HG03354 (cell line): ENCODE measurements around the gene CAVIN1.
"Not testable (repeated sequence)": the region's sequence is repeated elsewhere in the genome, so short reads cannot be mapped to it uniquely, and the experiment has no call there.

Experiments
- ATAC-seq: cut with Tn5 transposase; IDR thresholded peaks from one replicate; pipeline ENCODE4 v1.9.1; 2021; ENCODE audit warnings: mild to moderate bottlenecking; ENCODE audit not compliant: unreplicated experiment, poor library complexity, severe bottlenecking

The CAVIN1 gene

DNA sequence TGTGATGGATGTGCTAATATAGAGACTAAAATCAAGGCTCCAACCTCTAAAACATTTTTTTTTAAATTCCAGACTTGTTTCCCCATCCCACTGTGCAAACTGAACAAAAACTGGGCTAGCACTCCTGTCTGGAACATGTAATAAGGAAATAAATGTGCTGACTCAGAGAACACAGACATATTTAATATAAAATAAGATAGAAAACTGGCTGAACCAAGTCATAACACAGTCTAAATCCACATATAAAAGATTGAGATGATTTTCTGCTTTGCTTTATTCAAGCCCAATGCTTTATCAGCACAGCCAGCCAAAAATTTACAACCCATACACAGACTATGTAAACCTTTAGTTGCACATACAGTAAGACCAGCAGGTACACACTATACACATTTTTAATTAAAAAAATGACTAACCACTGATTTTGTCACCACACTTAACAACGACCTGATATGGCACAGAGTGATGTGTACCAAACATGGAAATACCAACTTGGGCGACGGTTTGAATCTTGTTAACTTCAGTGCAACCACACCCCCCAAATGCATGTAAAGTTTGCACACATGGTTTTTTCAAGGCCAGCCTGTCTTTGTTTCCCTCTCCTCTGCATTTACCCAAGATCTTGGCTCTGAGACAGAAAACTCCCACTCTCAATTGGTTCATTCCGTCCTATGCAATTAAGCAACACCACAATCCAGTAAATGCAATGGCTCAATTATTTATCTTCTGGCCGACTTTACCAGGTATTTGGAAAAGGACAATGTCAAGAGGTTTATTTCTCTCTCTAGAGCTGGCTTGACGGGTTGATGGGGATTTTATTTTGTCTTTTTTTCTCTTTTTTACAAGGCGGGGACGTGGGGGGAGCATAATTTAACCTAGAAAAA, 36.0 kb downstream of the CAVIN1 start:
- ATAC-seq, result no peak

DNA sequence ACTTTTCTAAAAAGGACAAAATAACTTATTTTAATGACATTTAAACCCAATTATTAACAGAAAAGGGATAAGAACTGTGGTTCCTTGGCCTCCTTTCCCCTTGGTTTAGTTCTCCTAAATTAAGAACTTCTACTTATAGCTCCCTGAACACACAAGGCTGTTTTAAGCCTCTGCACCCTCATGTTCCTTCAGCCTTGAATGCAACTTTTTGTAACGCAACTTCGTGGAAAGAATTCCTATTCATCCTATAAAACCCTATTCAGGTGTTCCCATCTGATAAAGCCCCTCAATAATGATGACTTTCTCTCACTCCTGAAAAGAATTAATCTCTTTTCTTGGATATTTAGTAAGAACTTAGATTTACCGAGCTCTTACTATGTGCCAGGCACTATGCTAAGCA, 41.2 kb downstream of the CAVIN1 start:
- ATAC-seq, result no peak

DNA sequence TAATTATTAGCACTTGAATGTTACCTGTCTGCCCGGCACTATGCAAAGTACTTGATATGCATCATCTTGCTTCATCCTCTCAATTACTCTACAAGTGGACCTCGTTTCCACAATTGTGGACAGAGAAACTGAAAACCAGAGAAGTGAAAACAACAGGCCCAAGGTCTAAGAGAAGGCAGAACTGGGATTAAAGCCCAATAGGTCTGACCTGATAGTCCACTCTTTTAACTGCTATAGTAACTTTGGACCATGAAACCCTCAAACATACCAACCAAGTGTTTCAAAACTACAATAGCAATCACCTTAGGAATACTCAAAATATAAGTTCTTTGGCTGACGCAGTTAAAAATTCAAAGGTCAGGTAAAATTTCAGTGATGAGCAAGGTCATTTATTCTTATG, 42.1 kb downstream of the CAVIN1 start:
- no peak for ATAC-seq

DNA sequence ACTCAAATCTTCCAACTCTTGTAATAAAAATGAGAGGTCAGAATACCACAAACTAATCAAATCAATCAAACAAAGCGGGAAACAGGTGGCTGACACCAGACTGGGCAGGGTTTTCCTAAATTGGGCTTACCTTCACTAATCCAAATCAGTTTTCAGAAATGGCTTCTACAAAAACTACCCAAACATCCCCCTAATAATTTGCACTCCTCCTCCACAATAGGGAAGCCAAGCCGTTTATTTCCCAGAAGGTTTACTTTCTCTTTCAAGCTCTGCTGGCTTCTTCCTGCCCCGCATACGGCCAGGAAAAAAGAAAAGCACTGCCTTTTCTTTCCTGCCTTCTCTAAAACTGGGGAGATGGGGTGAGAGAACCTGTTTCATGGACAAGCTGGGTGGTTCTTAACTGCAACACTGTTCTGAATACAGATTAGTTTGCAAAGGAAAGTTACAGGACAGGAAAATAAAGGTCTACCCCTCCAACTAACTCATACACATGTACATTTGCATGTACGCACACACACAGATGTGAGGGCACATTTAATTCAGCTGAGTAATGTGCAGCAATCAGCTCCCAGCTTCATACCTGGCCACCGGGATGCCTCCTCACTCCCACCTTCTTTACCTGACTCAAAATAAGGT, 44.0 kb downstream of the CAVIN1 start:
- peak; percentile 43 for ATAC-seq

DNA sequence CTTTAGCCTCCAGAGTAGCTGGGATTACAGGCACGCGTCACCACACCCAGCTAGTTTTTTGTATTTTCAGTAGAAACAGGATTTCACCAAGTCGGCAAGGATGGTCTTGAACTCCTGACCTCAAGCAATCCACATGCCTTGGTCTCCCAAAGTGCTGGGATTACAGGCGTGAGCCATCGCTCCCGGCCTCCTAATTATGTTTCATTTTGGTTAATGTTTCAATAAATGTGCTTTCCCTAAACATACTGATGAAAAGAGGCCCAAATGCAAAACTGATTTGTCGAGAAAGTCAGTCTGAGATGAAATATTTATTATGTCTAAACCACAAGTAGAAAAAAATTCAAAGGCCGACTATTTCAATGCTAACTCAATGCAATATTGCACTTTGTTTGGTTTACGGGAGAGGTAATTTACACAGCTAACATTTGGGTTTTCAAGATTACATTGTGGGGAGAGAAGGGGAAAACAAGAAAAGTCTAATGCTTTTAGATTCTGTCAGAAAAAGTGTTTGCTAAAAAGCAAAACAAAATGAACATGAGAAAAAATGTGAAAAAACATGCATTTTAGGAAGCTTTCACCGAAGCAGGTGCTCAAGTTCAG, 44.6 kb downstream of the CAVIN1 start:
- ATAC-seq, result no peak

DNA sequence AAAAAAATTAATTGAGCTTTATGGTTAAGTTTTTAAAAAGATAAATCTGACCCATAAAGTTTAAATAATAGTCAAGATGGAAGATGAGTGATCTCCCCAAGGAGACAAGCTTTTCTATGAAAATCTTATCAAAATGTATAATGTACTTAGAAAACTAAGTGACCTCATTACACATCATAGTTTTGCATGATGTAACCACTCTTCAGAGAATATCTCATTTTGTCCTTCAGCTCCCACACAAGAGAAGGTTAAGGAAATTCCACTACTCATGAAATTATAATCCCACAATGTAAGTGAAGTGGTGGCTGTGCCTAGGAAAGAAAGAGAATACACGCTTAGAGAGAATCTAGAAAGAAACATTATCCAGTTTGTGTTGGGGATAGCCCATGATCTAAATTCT, 49.2 kb downstream of the CAVIN1 start:
- no peak for ATAC-seq

DNA sequence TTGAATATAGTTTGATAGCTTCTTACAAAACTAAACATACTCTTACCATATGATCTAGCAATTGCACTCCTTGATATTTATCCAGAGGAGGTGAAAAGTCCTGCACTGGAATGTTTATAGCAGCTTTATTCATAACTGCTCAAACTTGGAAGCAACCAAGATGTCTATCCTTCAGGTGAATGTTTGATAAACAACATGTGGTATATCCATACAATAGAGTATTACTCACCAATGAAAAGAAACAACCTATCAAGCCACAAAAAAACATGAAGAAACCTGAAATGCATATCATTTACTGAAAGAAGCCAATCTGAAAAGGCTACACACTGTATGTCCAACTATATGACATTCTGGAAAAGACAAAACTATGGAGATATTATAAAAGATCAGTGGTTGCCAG, 50.9 kb downstream of the CAVIN1 start:
- ATAC-seq, result no peak

DNA sequence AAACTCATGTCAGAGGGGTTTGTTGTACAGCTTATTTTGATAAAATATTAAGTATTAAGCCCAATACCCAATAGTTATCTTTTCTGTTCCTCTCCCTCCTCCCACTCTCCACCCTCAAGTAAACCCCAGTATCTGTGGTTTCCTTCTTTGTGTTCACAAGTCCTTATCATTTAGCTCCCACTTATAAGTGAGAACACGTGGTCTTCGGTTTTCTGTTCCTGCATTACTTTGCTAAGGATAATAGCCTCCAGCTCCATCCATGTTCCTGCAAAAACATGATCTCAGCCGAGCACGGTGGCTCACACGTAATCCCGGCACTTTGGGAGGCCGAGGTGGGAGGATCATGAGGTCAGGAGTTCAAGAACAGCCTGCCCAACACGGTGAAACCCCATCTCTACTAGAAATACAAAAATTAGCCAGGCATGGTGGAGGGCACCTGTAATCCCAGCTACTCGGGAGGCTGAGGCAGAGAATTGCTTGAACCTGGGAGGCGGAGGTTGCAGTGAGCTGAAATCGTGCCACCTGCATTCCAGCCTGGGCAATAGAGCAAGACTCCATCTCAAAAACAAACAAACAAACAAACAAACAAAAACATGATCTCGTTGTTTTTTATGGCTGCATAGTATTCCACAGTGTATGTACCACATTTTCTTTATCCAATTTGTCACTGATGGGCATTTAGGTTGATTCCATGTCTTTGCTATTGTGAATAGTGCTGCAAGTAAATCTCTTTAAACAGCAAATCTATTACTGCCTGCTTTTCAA, 54.1 kb downstream of the CAVIN1 start:
- ATAC-seq, result not testable (repeated sequence)

DNA sequence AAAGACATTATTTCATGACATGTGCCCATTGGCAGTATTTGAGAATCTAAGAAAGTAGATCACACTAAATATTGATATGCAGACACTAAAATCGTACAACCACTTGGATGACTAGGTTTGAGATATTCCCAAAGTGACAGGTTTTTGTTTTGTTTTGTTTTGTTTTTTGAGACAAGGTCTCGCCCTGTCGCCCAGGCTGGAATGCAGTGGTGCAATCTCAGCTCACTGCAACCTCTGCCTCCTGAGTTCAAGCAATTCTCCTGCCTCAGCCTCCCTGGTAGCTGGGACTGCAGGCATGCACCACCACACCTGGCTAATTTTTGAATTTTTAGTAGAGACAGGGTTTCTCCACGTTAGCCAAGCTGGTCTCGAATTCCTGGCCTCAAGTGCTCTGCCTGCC, 54.7 kb downstream of the CAVIN1 start:
- ATAC-seq, result not testable (repeated sequence)

DNA sequence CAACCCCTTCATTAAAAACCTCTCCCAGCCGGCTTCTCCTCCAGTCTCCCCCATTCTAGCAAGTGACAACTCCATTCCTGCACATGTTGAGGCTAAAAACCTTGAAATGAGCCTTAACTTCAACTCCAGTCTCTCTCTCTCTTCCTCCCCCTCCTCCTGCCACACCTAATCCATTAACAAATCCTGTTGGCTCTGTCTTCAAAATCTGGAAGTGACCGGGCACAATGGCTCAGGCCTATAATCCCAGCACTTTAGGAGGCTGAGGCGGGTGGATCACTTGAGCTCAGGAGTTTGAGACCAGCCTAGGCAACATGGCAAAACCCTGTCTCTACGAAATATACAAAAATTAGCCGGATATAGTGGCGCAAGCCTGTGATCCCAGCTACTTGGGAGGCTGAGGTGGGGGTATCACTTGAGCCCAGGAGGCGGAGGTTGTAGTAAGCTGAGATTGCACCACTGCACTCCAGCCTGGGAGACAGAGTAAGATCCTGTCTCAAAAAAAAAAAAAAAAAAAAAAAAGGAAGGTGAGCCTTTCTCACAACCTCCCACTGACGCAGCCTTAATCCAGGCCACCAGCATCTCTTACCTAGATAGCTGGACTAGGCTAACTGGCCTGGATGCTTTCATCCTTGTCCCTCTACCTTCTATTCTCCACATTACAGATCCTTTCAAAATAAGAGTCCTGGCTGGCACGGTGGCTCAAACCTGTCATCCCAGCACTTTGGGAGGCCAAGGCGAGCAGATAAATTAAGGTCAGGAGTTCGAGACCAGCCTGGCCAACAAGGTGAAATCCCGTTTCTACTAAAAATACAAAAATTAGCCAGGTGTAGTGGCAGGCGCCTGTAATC, 56.7 kb downstream of the CAVIN1 start:
- ATAC-seq, result not testable (repeated sequence)

DNA sequence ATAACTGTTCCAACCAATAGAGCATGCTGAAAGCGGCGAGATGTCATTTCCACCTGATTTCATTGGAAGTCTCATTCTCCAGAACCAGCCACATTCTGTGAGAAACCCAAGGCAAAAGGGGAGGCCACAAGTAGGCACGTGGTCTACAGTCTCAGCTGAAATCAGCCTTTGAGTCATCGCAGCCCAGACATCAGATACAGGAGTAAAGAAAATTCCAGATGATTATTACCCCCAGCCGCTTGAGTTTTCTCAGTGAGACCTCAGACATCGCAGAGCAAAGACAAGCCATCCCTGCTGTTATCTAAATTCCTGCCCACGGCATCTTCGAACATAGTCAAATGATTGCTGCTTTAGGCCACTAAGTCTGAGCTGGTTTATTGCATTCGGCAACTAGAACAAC, 57.9 kb downstream of the CAVIN1 start:
- no peak for ATAC-seq

DNA sequence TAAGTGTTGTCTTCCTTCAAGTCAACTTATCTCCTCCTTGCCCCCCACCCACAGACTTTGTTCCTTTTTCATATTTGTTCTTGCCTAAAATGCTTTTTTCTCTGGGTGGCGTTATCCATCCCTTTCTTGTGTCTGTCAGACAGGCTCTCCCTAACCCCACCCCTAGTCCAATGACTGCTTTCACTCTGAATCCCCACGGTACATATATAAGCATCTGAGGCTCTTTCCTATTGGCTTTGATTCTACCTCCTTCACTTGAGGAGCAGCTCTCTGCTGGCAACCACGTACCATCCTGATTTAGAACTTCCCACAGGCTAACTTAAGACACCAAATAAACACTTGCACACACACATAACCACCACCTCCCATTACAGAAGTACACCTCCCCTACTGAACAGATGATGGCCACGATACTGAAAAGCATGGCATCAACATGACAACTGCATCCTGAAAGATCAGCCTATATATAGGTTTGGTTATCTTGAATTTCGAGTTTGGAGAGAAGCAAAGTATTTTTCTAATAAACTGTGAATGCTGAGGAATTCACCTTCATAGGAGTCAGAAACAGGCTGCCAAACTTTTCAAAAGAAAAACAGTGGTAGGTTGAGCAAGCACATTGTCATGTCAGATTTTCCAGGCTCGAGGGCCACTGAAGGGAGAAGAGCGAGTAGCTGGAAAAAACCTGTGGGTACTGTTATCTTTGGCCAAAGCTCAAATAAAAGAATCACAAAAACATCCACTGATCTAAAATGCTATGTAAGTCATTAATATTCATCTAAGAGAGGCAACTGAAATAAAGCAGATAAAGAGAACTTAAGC, 59.1 kb downstream of the CAVIN1 start:
- ATAC-seq, result no peak

DNA sequence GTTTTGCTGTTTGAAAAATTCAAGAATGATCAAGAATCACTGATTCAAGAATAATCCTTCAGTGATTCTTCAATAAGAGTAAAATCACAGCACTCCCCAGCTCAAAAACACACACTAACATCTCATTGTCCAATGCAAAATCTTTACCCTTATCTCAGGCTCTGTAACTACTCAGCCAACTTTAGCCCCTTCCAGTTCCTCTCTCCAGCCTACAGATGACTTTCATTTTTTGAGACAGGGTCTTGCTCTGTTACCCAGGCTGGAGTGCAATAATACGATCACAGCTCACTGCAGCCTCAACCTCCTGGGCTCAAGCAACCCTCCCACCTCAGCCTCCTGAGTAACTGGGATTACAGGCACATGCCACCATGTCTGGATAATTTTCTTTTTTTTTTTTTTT, 59.8 kb downstream of the CAVIN1 start:
- no peak for ATAC-seq

DNA sequence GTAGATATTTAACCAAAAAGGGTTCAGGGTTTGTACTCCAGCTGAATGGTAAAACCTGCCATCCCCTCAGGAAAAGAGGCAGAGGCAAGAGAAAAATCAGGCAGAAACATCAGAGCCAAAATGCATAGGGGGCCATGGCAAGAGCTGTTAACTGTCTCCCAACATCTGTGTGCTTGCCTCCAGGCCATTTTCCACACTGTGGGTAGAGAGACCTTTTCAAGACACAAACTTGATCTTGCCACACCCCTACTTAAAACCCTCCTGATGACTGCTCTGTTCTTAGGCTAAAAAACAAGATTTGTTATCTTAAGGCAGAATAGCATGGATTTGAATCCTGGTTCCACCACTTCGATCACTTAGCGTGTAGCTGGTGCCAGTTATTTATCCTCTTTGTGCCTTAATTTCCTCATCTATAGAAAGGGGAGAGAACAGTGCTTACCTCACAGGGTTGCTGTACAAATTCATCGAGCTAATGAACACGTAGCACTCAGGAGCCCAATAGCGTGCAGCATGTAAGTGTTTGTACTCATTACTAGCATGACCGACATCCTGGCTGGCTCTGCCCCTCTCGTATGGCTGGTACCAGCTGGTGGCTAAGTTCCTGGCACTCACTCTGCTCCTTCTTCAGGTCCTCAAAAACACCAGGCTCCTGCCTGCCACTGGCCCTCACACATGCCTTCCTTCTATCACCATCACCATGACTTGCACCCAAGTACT, 60.7 kb downstream of the CAVIN1 start:
- no peak for ATAC-seq

DNA sequence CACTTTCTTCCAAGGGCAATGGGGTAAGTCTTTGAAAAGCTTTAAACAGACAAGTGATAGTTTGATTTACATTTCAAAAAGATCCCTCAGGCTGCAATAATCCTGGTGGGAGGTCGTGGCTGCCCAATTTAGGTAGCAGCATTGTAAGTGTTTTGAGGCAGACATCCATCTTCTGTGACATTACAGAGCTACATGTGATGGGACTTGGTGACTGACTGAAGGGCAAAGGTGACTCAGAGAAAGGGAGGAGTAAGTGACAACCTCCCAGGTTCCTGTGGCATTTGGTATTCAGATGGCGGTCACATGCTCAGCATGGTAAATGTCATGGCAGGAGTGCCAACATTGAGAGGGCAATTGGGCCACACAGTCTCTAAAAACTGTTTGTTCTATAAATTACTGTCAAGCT, 61.3 kb downstream of the CAVIN1 start:
- ATAC-seq, result no peak

DNA sequence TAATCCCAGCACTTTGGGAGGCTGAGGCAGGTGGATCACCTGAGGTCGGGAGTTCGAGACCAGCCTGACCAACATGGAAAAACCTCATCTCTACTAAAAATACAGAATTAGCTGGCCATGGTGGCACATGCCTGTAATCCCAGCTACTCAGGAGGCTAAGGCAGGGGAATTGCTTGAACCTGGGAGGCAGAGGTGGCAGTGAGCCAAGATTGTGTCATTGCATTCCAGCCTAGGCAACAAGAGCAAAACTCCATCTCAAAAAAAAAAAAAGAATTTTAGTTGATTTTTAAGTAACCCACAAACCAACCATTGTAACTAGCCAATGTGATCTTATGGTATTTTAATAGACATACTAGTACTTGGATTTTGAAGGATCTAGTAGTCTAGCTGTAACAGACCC, 62.7 kb downstream of the CAVIN1 start:
- not testable (repeated sequence) for ATAC-seq

DNA sequence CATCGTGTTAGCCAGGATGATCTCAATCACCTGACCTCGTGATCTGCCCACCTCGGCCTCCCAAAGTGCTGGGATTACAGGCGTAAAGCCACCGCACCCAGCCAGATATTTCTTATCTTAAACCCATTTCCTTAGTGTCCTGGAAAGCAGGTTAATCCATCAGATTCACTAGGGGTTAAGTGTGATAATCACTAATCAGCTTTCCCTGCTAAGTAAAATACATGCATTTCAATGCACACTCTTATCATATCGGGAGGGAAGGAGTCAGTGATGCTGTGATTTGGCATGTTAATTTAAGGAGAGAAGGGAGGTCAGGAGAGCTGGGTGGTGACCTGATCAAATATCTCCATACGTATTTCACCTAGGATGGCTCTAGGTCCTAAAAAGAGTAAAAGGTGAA, 63.9 kb downstream of the CAVIN1 start:
- no peak for ATAC-seq

DNA sequence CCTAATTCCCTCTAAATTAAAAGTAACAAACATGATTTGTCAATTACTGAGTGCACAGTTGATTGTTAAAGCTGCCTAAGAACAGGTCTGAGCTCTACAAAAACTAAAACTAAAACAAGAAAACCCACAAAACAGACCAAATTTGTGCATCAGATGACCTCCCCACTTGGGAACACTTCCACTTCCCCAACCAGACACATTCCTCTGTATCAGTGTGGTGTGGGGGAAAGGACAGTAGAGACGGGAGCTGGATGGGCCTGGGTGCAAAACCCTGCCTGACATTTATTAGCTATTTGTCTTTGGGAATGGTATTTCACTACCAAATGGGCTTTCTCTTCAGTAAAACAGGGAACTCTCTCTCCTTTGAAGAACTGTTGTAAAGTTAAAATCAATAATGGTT, 64.6 kb downstream of the CAVIN1 start:
- no peak for ATAC-seq
